Heart right ventricle (tissue), 16 donors: ENCODE data around the gene SETBP1. TPM values are rescaled to one million over a fixed set of nuclear protein-coding genes. Genes with fewer than 3 reads are reported as not detected.

Experiments used
- ATAC-seq, 8 donors: fragments of 200-7000 bp; cut with Tn5 transposase; one replicate each; pipeline ENCODE4 v1.9.1; 2020; ENCODE audit warnings: mild to moderate bottlenecking in 8 of 8, moderate library complexity in 8 of 8, moderate number of reproducible peaks in 1 of 8
- DNase-seq, 2 donors: peaks; one replicate each; pipeline ENCODE4 v3.0.0-alpha.2; 2020
- H3K27ac ChIP-seq, 10 donors: fragments of 200-600 bp; sonication (generic) in 2 of 10; one replicate each; pipeline versions ENCODE4 v1.5.0 to v1.8.0; 2020 to 2022; ENCODE audit warnings: mild to moderate bottlenecking in 3 of 10
- H3K27me3 ChIP-seq, 7 donors: fragments of 200-600 bp; one replicate each; pipeline ENCODE4 v1.8.0; 2021 to 2022; ENCODE audit warnings: mild to moderate bottlenecking in 2 of 7
- H3K36me3 ChIP-seq, 9 donors: fragments of 200-600 bp; sonication (generic) in 1 of 9; one replicate each; pipeline versions ENCODE4 v1.5.0 to v1.8.0; 2020 to 2022; ENCODE audit warnings: mild to moderate bottlenecking in 2 of 9
- H3K4me1 ChIP-seq, 9 donors: fragments of 200-600 bp; sonication (generic) in 1 of 9; one replicate each; pipeline versions ENCODE4 v1.5.0 to v1.8.0; 2020 to 2022; ENCODE audit warnings: mild to moderate bottlenecking in 4 of 9
- H3K4me3 ChIP-seq, 10 donors: fragments of 200-600 bp; sonication (generic) in 2 of 10; one replicate each; pipeline versions ENCODE4 v1.5.0 to v1.8.0; 2020 to 2022; ENCODE audit warnings: mild to moderate bottlenecking in 7 of 10, moderate library complexity in 2 of 10
- H3K9me3 ChIP-seq, 11 donors: fragments of 200-600 bp in 10 of 11; sonication (generic) in 2 of 11; one replicate each; pipeline versions ENCODE4 v1.5.0 to v1.8.0; 2013 to 2022; ENCODE audit warnings: mild to moderate bottlenecking in 2 of 11, control low read depth in 1 of 11, moderate library complexity in 1 of 11
- WGBS, 2 donors: extraction: QIAGEN DNeasy Blood & Tissue Kit; methylation state at CpG; one replicate each; pipeline ENCODE4 v1.1.7; 2013; ENCODE audit warnings: inconsistent platforms in 1 of 2; 5-methylcytosine and 5-hydroxymethylcytosine counted together
- intact Hi-C, 10 donors: fragments of 100-400 bp; cut with DNase I; formaldehyde crosslinking; loops; one replicate each; pipeline versions ENCODE4 v1.11.1 to v1.14.2; 2022
- polyA plus RNA-seq, 2 donors: library from polyadenylated mRNA; stranded (reverse); fragments of 200-250 nt; gene quantifications; one replicate each; pipeline ENCODE4 v1.2.3, GENCODE V29; 2013
- total RNA-seq, 10 donors: library from RNA; stranded (reverse); fragmentation: NEBNext Ultra II Directional in 3 of 10; extraction: Animal tissue kit (Norgen Biotek cat#: 25700) in 3 of 10; gene quantifications; one replicate each; pipeline versions ENCODE4 v1.2.1 to v1.2.4, GENCODE V29; 2021 to 2023
- TF ChIP-seq, protein P1 (sequence below), 9 donors: fragments of 200-600 bp; sonication (generic) in 2 of 9; IDR thresholded peaks; one replicate each; pipeline versions ENCODE4 v1.5.0 to v1.8.0; 2021 to 2022; ENCODE audit warnings: antibody characterized with exemption in 9 of 9, mild to moderate bottlenecking in 5 of 9, moderate library complexity in 1 of 9
- donor health status: Arrhythmogenic right ventricular cardiomyopathy.
- donor health status: ischemic (EF 13 %, LVEDD 7.1; RV severe dilation, severe dysfunction).
- donor health status: healthy with polysubstance abuse.
- donor health status: DM: no; HTN: yes; CAD: no.
- donor health status: DM: no; HTN: no; CAD: no.
- donor health status: ischemic (EF 25% LVEDD 6.9; RV normal size, moderate dysfunction).
- donor health status: ischemic (EF 25% LVEDD 5.7; RV mildly dilated, moderate dysfunction).
- donor health status: healthy.
- donor health status: DM: yes; HTN: yes; CAD: no.
- donor health status: Ischemic cardiomyopathy.
- donor health status: ischemic (EF 35%, LVEDD 5.7; RV mildly dilated, moderate dysfunction).
- donor health status: nonischemic (EF 11% LVEDD 7.7; RV severe dilation, severe dysfunction).
- donor health status: DM: yes; HTN: yes; CAD: no.
- donor health status: PGD.
- donor health status: ischemic (EF 29% LVEDD 5.4; RV normal size, mild dysfunction).
- donor health status: nonischemic (EF 23%, LVEDD 6.1; RV moderate dilation, normal function).

SETBP1 gene
- total and polyA plus RNA-seq, 12 donors, result 0.71 to 12.2 (median 6.1) TPM

DNA sequence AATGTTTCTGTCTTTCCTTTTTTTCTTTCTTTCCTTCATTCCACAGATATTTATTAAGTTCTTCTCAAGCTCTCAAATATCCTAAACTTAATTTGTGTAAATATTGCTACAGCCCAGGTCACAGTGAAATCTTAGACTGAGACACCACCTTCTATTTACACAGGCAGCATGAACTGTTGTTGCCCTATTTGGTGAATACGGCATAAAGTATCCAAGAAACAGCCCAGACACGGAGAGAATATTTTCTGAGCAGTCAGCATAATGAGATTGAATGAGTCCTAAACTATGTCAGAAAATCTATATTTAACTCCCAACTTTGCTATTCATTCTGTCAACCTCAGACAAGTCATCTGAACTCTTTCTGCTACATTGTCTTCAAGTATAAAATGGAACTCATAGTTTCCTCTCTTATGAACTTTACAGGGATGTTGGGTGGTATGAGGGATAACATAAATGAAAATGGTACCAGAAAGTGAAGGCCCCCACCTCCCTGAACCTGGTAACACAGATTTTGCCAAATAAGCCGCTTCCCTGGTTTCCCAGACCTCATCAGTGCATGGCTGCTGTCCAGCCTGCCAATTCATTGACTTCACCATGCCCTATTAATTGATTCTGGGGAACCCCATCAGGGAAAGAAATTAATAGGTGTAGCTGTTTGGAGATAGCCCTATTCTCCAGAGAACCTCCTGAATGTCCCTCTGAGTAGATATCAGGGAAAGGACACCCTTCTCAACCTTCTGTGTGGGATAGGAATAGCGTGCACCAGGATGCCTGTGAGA, 235.9 kb downstream of the SETBP1 start:
- H3K27ac ChIP-seq, result peak overlapping the region in 1 of 10 donors; percentile 26
- no peak overlapping the region for H3K4me3 ChIP-seq
- ATAC-seq (peak in 1 of 8 donors; percentile 25), DNase-seq (no peak)
- no peaks in the 10 kb centered on the region for H3K9me3 ChIP-seq
- no peaks in the 10 kb centered on the region for H3K27me3 ChIP-seq
- WGBS, 2 donors, result 79 to 88% methylated on average over 4 of the region's 4 CpGs
- H3K36me3 ChIP-seq, result no peaks in the 10 kb centered on the region
- peaks cover 6 to 32% (median 17%) of the 10 kb centered on the region in 9 donors for H3K4me1 ChIP-seq
- TF ChIP-seq, protein P1, sequence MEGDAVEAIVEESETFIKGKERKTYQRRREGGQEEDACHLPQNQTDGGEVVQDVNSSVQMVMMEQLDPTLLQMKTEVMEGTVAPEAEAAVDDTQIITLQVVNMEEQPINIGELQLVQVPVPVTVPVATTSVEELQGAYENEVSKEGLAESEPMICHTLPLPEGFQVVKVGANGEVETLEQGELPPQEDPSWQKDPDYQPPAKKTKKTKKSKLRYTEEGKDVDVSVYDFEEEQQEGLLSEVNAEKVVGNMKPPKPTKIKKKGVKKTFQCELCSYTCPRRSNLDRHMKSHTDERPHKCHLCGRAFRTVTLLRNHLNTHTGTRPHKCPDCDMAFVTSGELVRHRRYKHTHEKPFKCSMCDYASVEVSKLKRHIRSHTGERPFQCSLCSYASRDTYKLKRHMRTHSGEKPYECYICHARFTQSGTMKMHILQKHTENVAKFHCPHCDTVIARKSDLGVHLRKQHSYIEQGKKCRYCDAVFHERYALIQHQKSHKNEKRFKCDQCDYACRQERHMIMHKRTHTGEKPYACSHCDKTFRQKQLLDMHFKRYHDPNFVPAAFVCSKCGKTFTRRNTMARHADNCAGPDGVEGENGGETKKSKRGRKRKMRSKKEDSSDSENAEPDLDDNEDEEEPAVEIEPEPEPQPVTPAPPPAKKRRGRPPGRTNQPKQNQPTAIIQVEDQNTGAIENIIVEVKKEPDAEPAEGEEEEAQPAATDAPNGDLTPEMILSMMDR (IDR thresholded peaks at IDR 0.05), result no peak
- intact Hi-C loops, result loop anchor here in 1 of 10 donors (10.0 kb wide), 1 partner anchor 298 kb away; no protein-coding TSS in a partner anchor

DNA sequence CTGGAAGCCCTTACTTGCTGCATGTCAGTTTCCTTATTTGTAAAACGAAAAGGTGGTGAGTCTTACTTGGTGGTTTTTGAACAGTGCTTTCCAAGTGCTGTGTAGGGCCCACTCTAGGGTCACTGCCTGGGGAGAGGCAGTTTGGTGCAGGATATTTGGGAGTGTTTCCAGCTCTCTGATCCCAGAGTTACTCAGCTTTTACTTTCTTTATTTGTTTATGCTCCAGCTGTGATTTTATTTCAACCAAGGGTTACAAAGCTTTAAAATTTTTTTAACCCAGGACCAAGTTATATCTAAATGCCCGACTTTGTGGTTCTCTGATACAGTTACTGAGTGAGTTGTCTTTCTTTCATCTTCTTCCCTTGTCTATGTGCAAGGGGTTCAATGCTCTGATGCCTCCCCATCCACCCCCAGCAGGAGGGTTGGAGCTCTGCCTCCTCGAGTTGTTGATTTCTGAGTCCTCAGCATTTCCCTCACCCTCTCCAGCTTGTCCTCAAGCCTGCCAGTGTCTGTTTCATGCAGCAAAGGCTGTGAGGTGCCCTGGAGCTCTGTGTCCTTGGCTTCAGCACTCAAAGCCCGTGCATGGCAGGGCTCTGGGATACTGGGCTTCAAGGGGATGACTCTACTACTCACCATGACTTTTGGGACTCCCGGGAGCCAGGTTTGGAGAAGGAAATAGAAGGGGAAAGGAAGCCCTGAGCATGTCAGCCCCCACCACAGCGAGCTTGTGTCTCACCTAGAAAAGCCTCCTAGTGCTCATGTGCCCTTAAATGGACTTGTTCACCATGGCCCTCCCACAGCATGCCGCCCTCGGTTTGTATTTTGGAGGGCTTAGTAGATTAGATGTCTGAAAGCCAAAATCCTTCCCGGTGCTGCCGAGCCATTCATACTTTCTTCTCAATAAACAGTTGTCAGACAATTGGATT, 236.8 kb downstream of the SETBP1 start:
- Histone ChIP-seq H3K9me3 (no peaks in the 10 kb centered on the region), H3K27me3 (no peaks in the 10 kb centered on the region), H3K4me3 (no peak overlapping the region), H3K4me1 (peaks cover 6 to 32% (median 17%) of the 10 kb centered on the region in 9 donors), H3K36me3 (no peaks in the 10 kb centered on the region), H3K27ac (peak overlapping the region in 1 of 10 donors; percentile 32)
- intact Hi-C loops, result loop anchor here in 1 of 10 donors (10.0 kb wide), 1 partner anchor 297 kb away; no protein-coding TSS in a partner anchor
- DNase-seq (no peak), ATAC-seq (peak in 5 of 8 donors; percentile 16 to 81 (median 57))
- 54 to 61% methylated on average over 10 of the region's 10 CpGs for WGBS, 2 donors
- TF ChIP-seq, protein P1 (IDR thresholded peaks at IDR 0.05), result no peak

DNA sequence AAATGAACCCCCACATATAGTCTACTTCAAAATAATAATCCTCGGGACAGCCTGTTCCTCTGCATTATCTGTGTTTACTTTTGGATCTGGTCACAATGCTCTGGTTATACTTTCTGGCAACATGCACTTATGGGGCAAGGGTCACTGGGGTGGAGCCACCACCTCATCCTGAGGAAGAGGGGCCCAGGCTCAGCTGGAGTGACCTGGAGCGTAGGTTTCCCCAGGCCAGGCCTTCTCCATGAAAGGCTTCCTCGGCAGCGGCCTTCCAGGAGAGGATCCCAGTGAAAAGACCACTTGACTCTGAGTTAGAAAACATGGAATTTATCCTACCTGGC, 237.4 kb downstream of the SETBP1 start:
- ATAC-seq, result peak in 4 of 8 donors; percentile 34 to 84 (median 43)
- H3K27me3 ChIP-seq, result no peaks in the 10 kb centered on the region
- H3K4me3 ChIP-seq, result no peak overlapping the region
- H3K9me3 ChIP-seq, result no peaks in the 10 kb centered on the region
- H3K4me1 ChIP-seq, result peaks cover 6 to 32% (median 17%) of the 10 kb centered on the region in 9 donors
- DNase-seq, result no peak
- TF ChIP-seq, protein P1 (IDR thresholded peaks at IDR 0.05), result no peak
- H3K36me3 ChIP-seq, result no peaks in the 10 kb centered on the region
- WGBS, 2 donors, result 81 to 86% methylated on average over 4 of the region's 4 CpGs
- H3K27ac ChIP-seq, result no peak overlapping the region
- intact Hi-C loops, result loop anchor here in 1 of 10 donors (10.0 kb wide), 1 partner anchor 297 kb away; no protein-coding TSS in a partner anchor

DNA sequence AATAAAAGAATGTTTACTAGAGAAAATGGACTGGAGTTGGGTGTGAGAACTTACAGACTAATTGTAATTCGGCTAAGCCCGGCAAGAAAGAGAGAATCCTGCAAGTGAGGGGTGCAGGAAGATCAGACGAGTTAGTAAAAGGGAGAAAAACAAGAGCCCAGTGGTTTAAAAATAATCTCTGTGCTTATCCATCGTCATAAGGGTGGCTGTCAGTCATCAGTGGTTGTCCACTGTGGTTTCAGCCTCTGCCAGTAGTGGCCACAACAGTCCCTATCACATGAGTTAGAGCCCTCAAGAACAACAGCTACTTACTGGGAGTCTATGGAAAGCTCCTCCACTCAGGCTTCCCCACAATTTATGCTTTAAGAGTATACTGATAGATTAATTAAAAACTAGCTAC, 239.8 kb downstream of the SETBP1 start:
- Histone ChIP-seq H3K9me3 (no peaks in the 10 kb centered on the region), H3K36me3 (no peaks in the 10 kb centered on the region), H3K27me3 (no peaks in the 10 kb centered on the region), H3K27ac (no peak overlapping the region), H3K4me1 (peaks cover 6 to 39% (median 22%) of the 10 kb centered on the region in 9 donors), H3K4me3 (no peak overlapping the region)
- TF ChIP-seq, protein P1 (IDR thresholded peaks at IDR 0.05), result no peak
- DNase-seq (no peak), ATAC-seq (peak in 1 of 8 donors; percentile 32)
- intact Hi-C loops, result loop anchor here in 1 of 10 donors (10.0 kb wide), 1 partner anchor 64 kb away; no protein-coding TSS in a partner anchor
- 68 to 75% methylated on average over 4 of the region's 4 CpGs for WGBS, 2 donors
